Stomach (tissue), 9 donors: ENCODE data around the gene NEURL1B. TPM values are rescaled to one million over a fixed set of nuclear protein-coding genes. Genes with fewer than 3 reads are reported as not detected.

Source experiments
- DNase-seq, 2 donors: peaks; one replicate each; pipeline versions ENCODE4 v3.0.0 to v3.0.0-alpha.2; 2013 to 2019
- H3K27ac ChIP-seq, 5 donors: fragments of 200-600 bp in 4 of 5; sonication (generic) in 4 of 5; one replicate each; pipeline ENCODE4 v1.5.1; 2013 to 2019; ENCODE audit warnings: mild to moderate bottlenecking in 1 of 5, moderate library complexity in 1 of 5
- H3K27me3 ChIP-seq, 3 donors: fragments of 200-600 bp; sonication (generic); one replicate each; pipeline ENCODE4 v1.5.1; 2017 to 2019; ENCODE audit warnings: mixed run types in 1 of 3
- H3K36me3 ChIP-seq, 4 donors: fragments of 200-600 bp; sonication (generic); 1 replicate in 3 of 4; 2 replicates in 1 of 4; pipeline ENCODE4 v1.5.1; 2016 to 2019
- H3K4me1 ChIP-seq, 4 donors: fragments of 200-600 bp; sonication (generic); one replicate each; pipeline ENCODE4 v1.5.1; 2016 to 2019
- H3K4me3 ChIP-seq, 4 donors: fragments of 200-600 bp; sonication (generic) in 3 of 4; one replicate each; pipeline ENCODE4 v1.5.1; 2016 to 2019; ENCODE audit warnings: mild to moderate bottlenecking in 1 of 4
- H3K9me3 ChIP-seq, 4 donors: fragments of 200-600 bp; sonication (generic); one replicate each; pipeline ENCODE4 v1.5.1; 2016 to 2019
- CTCF ChIP-seq, 7 experiments: fragments of 450-650 bp in 4 of 7; fragments of 200-600 bp in 3 of 7; sonication (generic) in 3 of 7; IDR thresholded peaks; one replicate each; pipeline ENCODE4 v1.5.1; 2016 to 2019; ENCODE audit warnings: antibody characterized with exemption in 7 of 7, control low read depth in 2 of 7, mild to moderate bottlenecking in 1 of 7
- EP300 ChIP-seq: sonication (generic); formaldehyde crosslinking; IDR thresholded peaks from one replicate; pipeline ENCODE4 v1.6.1; 2017; ENCODE audit warnings: antibody characterized with exemption
- POLR2A ChIP-seq, 4 donors: fragments of 450-650 bp; IDR thresholded peaks; one replicate each; pipeline ENCODE4 v1.6.1; 2016; ENCODE audit warnings: antibody characterized with exemption in 4 of 4, control low read depth in 2 of 4, mild to moderate bottlenecking in 1 of 4, moderate library complexity in 1 of 4
- POLR2AphosphoS5 ChIP-seq, 3 donors: sonication (generic); formaldehyde crosslinking; IDR thresholded peaks; one replicate each; pipeline ENCODE4 v1.6.1; 2016; ENCODE audit warnings: antibody characterized with exemption in 3 of 3
- WGBS, 5 donors: extraction: QIAGEN DNeasy Blood & Tissue Kit in 3 of 5; methylation state at CpG; one replicate each; pipeline versions ENCODE4 v1.1.5 to v1.1.7; 2013 to 2018; 5-methylcytosine and 5-hydroxymethylcytosine counted together
- intact Hi-C: fragments of 100-400 bp; cut with DNase I; formaldehyde crosslinking; loops from one replicate; pipeline ENCODE4 v1.15.1; 2023; ENCODE audit warnings: low total_unique reads
- polyA plus RNA-seq, 3 donors: library from polyadenylated mRNA; stranded (reverse); fragments of 200-250 nt; gene quantifications; one replicate each; pipeline ENCODE4 v1.2.3, GENCODE V29; 2013
- total RNA-seq, 5 donors: library from RNA; depleted of rRNA; stranded (reverse); fragments of >200 nt; gene quantifications; one replicate each; pipeline versions ENCODE4 v1.1.0 to v1.2.3, GENCODE V29; 2014 to 2016
- donor health status: healthy with polysubstance abuse.
- donor health status: Bipolar disorder and iron deficiency.
- donor health status: healthy.

Gene NEURL1B
- total and polyA plus RNA-seq, 8 donors = 2.7 to 60.3 (median 9.8) TPM

GRCh38 chr5:172593306-172593705 lies 47.8 kb upstream of the NEURL1B start:
- 82 to 95% (median 85%) methylated on average over 11 to 12 of the region's 12 CpGs for WGBS, 5 donors
- no peaks in the 10 kb centered on the region for H3K36me3 ChIP-seq
- H3K4me3 ChIP-seq = no peak overlapping the region
- no peaks in the 10 kb centered on the region for H3K9me3 ChIP-seq
- no peaks in the 10 kb centered on the region for H3K27me3 ChIP-seq
- peak in 1 of 2 donors; percentile 3 for DNase-seq
- intact Hi-C loops = no loop called here
- no peak for TF ChIP-seq EP300
- TF ChIP-seq CTCF (IDR thresholded peaks at IDR 0.05) = no peak
- no peak for TF ChIP-seq POLR2AphosphoS5 (IDR thresholded peaks at IDR 0.05)
- no peak for TF ChIP-seq POLR2A (IDR thresholded peaks at IDR 0.05)
- no peak overlapping the region for H3K27ac ChIP-seq
- H3K4me1 ChIP-seq = no peaks in the 10 kb centered on the region

- Histone ChIP-seq H3K27ac (no peak overlapping the region), H3K27me3 (no peaks in the 10 kb centered on the region), H3K9me3 (no peaks in the 10 kb centered on the region), H3K4me3 (no peak overlapping the region), H3K4me1 (no peaks in the 10 kb centered on the region), H3K36me3 (no peaks in the 10 kb centered on the region)
- intact Hi-C loops = no loop called here
- no peak for DNase-seq
- 87 to 93% (median 92%) methylated on average over 7 to 8 of the region's 8 CpGs for WGBS, 5 donors
- no peak for TF ChIP-seq POLR2AphosphoS5 (IDR thresholded peaks at IDR 0.05)
- TF ChIP-seq EP300 = no peak
- no peak for TF ChIP-seq CTCF (IDR thresholded peaks at IDR 0.05)
These were observed 47.3 kb upstream of the NEURL1B start for GRCh38 chr5:172593721-172594235.

- no peaks in the 10 kb centered on the region for H3K9me3 ChIP-seq
- no peak for DNase-seq
- intact Hi-C loops = no loop called here
These were observed 46.6 kb upstream of the NEURL1B start for GRCh38 chr5:172594431-172594830.

GRCh38 chr5:172594867-172595466 lies 46.1 kb upstream of the NEURL1B start:
- 69 to 83% (median 75%) methylated on average over 7 to 9 of the region's 9 CpGs for WGBS, 5 donors
- peak in 1 of 2 donors; percentile 47 for DNase-seq
- Histone ChIP-seq H3K36me3 (no peaks in the 10 kb centered on the region), H3K27me3 (no peaks in the 10 kb centered on the region), H3K4me1 (no peaks in the 10 kb centered on the region), H3K27ac (no peak overlapping the region), H3K9me3 (no peaks in the 10 kb centered on the region), H3K4me3 (no peak overlapping the region)
- TF ChIP-seq POLR2A (IDR thresholded peaks at IDR 0.05) (no peak), EP300 (no peak), CTCF (IDR thresholded peaks at IDR 0.05) (no peak), POLR2AphosphoS5 (IDR thresholded peaks at IDR 0.05) (no peak)
- intact Hi-C loops = no loop called here

More at GRCh38 chr5:172594431-172594830, 46.6 kb upstream of the NEURL1B start:
- 87 to 91% (median 90%) methylated on average over 8 of the region's 8 CpGs for WGBS, 5 donors
- H3K4me3 ChIP-seq = no peak overlapping the region
- TF ChIP-seq POLR2A (IDR thresholded peaks at IDR 0.05) (no peak), CTCF (IDR thresholded peaks at IDR 0.05) (no peak), POLR2AphosphoS5 (IDR thresholded peaks at IDR 0.05) (no peak), EP300 (no peak)
- no peaks in the 10 kb centered on the region for H3K36me3 ChIP-seq
- H3K27ac ChIP-seq = no peak overlapping the region
- H3K27me3 ChIP-seq = no peaks in the 10 kb centered on the region
- no peaks in the 10 kb centered on the region for H3K4me1 ChIP-seq
